ENCODE results near the gene HNRNPL. TPM values are rescaled to one million over a fixed set of nuclear protein-coding genes. Genes with fewer than 3 reads are reported as not detected.
"Not testable (repeated sequence)": the region's sequence is repeated elsewhere in the genome, so short reads cannot be mapped to it uniquely, and the experiment has no call there.

The HNRNPL gene
- total RNA-seq, 4 donors from 2014 or later, result 88.3 to 172 (median 126) TPM

- DNase-seq (no peak), ATAC-seq (no peak)
- TF ChIP-seq CTCF (IDR thresholded peaks at IDR 0.05 in 4 of 5, conservative IDR thresholded peaks at IDR 0.05 in 1 of 5) (no peak), POLR2A (IDR thresholded peaks at IDR 0.05) (no peak)
- in situ Hi-C loops (cut with MboI; ENCODE audit: low sequenced_read_pairs in 4 of 4), result loop anchor here in 2 of 4 donors (10.0 to 25.0 kb wide), 3 partner anchors 72 to 446 kb away; partner anchors contain the start of genes ACTN4 (in 1 of the 2), GGN (in 1 of the 2) and SPRED3 (in 1 of the 2)
- Histone ChIP-seq H3K9me3 (no peaks in the 10 kb centered on the region), H3K4me1 (peaks cover 54 to 58% of the 10 kb centered on the region in 2 donors), H3K4me3 (no peak overlapping the region), H3K36me3 (peaks cover 4 to 42% of the 10 kb centered on the region in 2 donors), H3K27me3 (no peaks in the 10 kb centered on the region), H3K27ac (peak overlapping the region; percentile 91 to 100 (median 98))
- intact Hi-C loops (cut with DNase I; ENCODE audit: low total_unique reads), result loop anchor here (5.0 to 10.0 kb wide), 4 partner anchors 99 to 572 kb away; partner anchors contain the start of genes MRPS12, RYR1, SARS2 and ZFP36
These were observed 16.7 kb downstream of the HNRNPL start for GRCh38 chr19:38833092-38833425.

GRCh38 chr19:38831142-38831605, 18.6 kb downstream of the HNRNPL start:
- no peaks in the 10 kb centered on the region for H3K9me3 ChIP-seq
- peak; percentile 23 to 24 for ATAC-seq
- no peak for TF ChIP-seq CTCF (IDR thresholded peaks at IDR 0.05 in 4 of 5, conservative IDR thresholded peaks at IDR 0.05 in 1 of 5)
- TF ChIP-seq POLR2A (IDR thresholded peaks at IDR 0.05), result no peak
- no peaks in the 10 kb centered on the region for H3K27me3 ChIP-seq
- in situ Hi-C loops (cut with MboI; ENCODE audit: low sequenced_read_pairs in 4 of 4) (loop anchor here in 2 of 4 donors (10.0 to 25.0 kb wide), 3 partner anchors 74 to 444 kb away; partner anchors contain the start of genes ACTN4 (in 1 of the 2), GGN (in 1 of the 2) and SPRED3 (in 1 of the 2)), intact Hi-C loops (cut with DNase I; ENCODE audit: low total_unique reads) (loop anchor here (1.0 to 10.0 kb wide), 7 partner anchors 18 to 574 kb away; partner anchors contain the start of genes HNRNPL, MRPS12, NFKBIB and RYR1)
- H3K4me1 ChIP-seq, result peaks cover 49 to 60% of the 10 kb centered on the region in 2 donors
- H3K36me3 ChIP-seq, result peaks cover 0 to 34% of the 10 kb centered on the region in 2 donors
- DNase-seq, result peak in 1 of 2 donors; percentile 81
- H3K27ac ChIP-seq, result peak overlapping the region; percentile 91 to 100 (median 98)
- H3K4me3 ChIP-seq, result peak overlapping the region; percentile 63 to 83 (median 74)

GRCh38 chr19:38830039-38830733, 19.6 kb downstream of the HNRNPL start:
- Histone ChIP-seq H3K9me3 (no peaks in the 10 kb centered on the region), H3K4me1 (peaks cover 48 to 62% of the 10 kb centered on the region in 2 donors), H3K36me3 (peaks cover 0 to 29% of the 10 kb centered on the region in 2 donors), H3K27ac (peak overlapping the region; percentile 91 to 100 (median 98)), H3K27me3 (no peaks in the 10 kb centered on the region), H3K4me3 (peak overlapping the region; percentile 63 to 83 (median 74))
- no peak for DNase-seq
- TF ChIP-seq CTCF (IDR thresholded peaks at IDR 0.05 in 4 of 5, conservative IDR thresholded peaks at IDR 0.05 in 1 of 5), result no peak
- TF ChIP-seq POLR2A (IDR thresholded peaks at IDR 0.05), result no peak
- ATAC-seq, result no peak
- intact Hi-C loops (cut with DNase I; ENCODE audit: low total_unique reads) (loop anchor here (2.0 to 10.0 kb wide), 5 partner anchors 61 to 575 kb away; partner anchors contain the start of genes MRPS12, RYR1, SARS2 and ZFP36), in situ Hi-C loops (cut with MboI; ENCODE audit: low sequenced_read_pairs in 4 of 4) (loop anchor here in 2 of 4 donors (10.0 to 25.0 kb wide), 3 partner anchors 75 to 443 kb away; partner anchors contain the start of genes ACTN4 (in 1 of the 2), GGN (in 1 of the 2) and SPRED3 (in 1 of the 2))

GRCh38 chr19:38829203-38829602, 20.6 kb downstream of the HNRNPL start:
- ATAC-seq; H3K27me3 ChIP-seq; intact Hi-C loops (cut with DNase I; ENCODE audit: low total_unique reads); DNase-seq; H3K4me3 ChIP-seq; H3K9me3 ChIP-seq: not testable (repeated sequence)
- in situ Hi-C loops (cut with MboI; ENCODE audit: low sequenced_read_pairs in 4 of 4), result loop anchor here in 1 of 4 donors (25.0 kb wide), 2 partner anchors 192 to 442 kb away; partner anchors contain the start of genes ACTN4, GGN and SPRED3
- Histone ChIP-seq H3K27ac (peak overlapping the region in 3 of 4 donors; percentile 97 to 100 (median 98)), H3K4me1 (peaks cover 49 to 63% of the 10 kb centered on the region in 2 donors), H3K36me3 (peaks cover 0 to 29% of the 10 kb centered on the region in 2 donors)
